ENCODE measurements around the gene GBX1. TPM values are rescaled to one million over a fixed set of nuclear protein-coding genes. Genes with fewer than 3 reads are reported as not detected.

The GBX1 gene
- total and polyA plus RNA-seq, 3 experiments from 2014 or later, result not detected

- no peaks in the 10 kb centered on the region for H3K27me3 Mint-ChIP-seq
- no peak overlapping the region for H3K4me3 Mint-ChIP-seq
- DNase-seq, result no peak
- peaks cover 5 to 7% (median 5%) of the 10 kb centered on the region in 3 donors for H3K4me1 Mint-ChIP-seq
- CTCF ChIA-PET, result interaction anchor here (0.7 to 2.2 kb wide), 25 partner anchors 8 to 723 kb away, joined by 3 to 37 read pairs (median 4); partner anchors contain the start of gene ASIC3
- H3K9me3 ChIP-seq (ENCODE audit: low read length), result no peaks in the 10 kb centered on the region
- H3K9me3 Mint-ChIP-seq, result no peaks in the 10 kb centered on the region
- H3K36me3 ChIP-seq (ENCODE audit: insufficient read depth, low read length), result peaks cover 5% of the 10 kb centered on the region
- H3K36me3 Mint-ChIP-seq, result peaks cover 0 to 46% (median 4%) of the 10 kb centered on the region in 3 donors
- H3K4me3 ChIP-seq (ENCODE audit: low read length), result no peak overlapping the region
- no peaks in the 10 kb centered on the region for H3K27me3 ChIP-seq (ENCODE audit: insufficient read depth, low read length, poor library complexity, severe bottlenecking)
- peak overlapping the region in 1 of 8 donors; percentile 72 for H3K27ac Mint-ChIP-seq
- H3K4me1 ChIP-seq (ENCODE audit: insufficient read depth, low read length), result no peaks in the 10 kb centered on the region
- POLR2A ChIA-PET, result interaction anchor here (0.6 kb wide), 1 partner anchor 57 kb away, joined by 8 read pairs; no protein-coding TSS in a partner anchor
- no peak overlapping the region for H3K27ac ChIP-seq (ENCODE audit: low read depth, low read length)
Measured at GRCh38 chr7:151124481-151124880, 43.0 kb downstream of the GBX1 start.

- no peaks in the 10 kb centered on the region for H3K27me3 ChIP-seq (ENCODE audit: insufficient read depth, low read length, poor library complexity, severe bottlenecking)
- no peaks in the 10 kb centered on the region for H3K9me3 ChIP-seq (ENCODE audit: low read length)
- no peak overlapping the region for H3K4me3 Mint-ChIP-seq
- no peaks in the 10 kb centered on the region for H3K4me1 ChIP-seq (ENCODE audit: insufficient read depth, low read length)
- H3K36me3 Mint-ChIP-seq, result peaks cover 2 to 51% (median 4%) of the 10 kb centered on the region in 3 donors
- H3K9me3 Mint-ChIP-seq, result no peaks in the 10 kb centered on the region
- H3K36me3 ChIP-seq (ENCODE audit: insufficient read depth, low read length), result peaks cover 5% of the 10 kb centered on the region
- H3K27ac ChIP-seq (ENCODE audit: low read depth, low read length), result no peak overlapping the region
- H3K27ac Mint-ChIP-seq, result peak overlapping the region in 2 of 8 donors; percentile 1 to 74
- POLR2A ChIA-PET, result interaction anchor here (0.6 kb wide), 1 partner anchor 58 kb away, joined by 8 read pairs; no protein-coding TSS in a partner anchor
- H3K27me3 Mint-ChIP-seq, result no peaks in the 10 kb centered on the region
- CTCF ChIA-PET, result interaction anchor here (0.7 to 2.2 kb wide), 29 partner anchors 8 to 722 kb away, joined by 3 to 37 read pairs (median 3); partner anchors contain the start of gene ASIC3
- H3K4me3 ChIP-seq (ENCODE audit: low read length), result no peak overlapping the region
- peak; percentile 72 to 86 (median 76) for DNase-seq
- peaks cover 5 to 7% (median 5%) of the 10 kb centered on the region in 3 donors for H3K4me1 Mint-ChIP-seq
Measured at GRCh38 chr7:151123822-151124464, 43.6 kb downstream of the GBX1 start.

- Mint-ChIP-seq H3K36me3 (peaks cover 2 to 52% (median 4%) of the 10 kb centered on the region in 3 donors), H3K4me3 (no peak overlapping the region), H3K27ac (peak overlapping the region in 1 of 8 donors; percentile 94), H3K4me1 (peaks cover 5 to 11% (median 5%) of the 10 kb centered on the region in 3 donors), H3K9me3 (no peaks in the 10 kb centered on the region), H3K27me3 (no peaks in the 10 kb centered on the region)
- CTCF ChIA-PET, result interaction anchor here (0.7 to 2.2 kb wide), 27 partner anchors 8 to 722 kb away, joined by 3 to 37 read pairs (median 3); partner anchors contain the start of gene ASIC3
- no peaks in the 10 kb centered on the region for H3K27me3 ChIP-seq (ENCODE audit: insufficient read depth, low read length, poor library complexity, severe bottlenecking)
- no peak for DNase-seq
- H3K4me3 ChIP-seq (ENCODE audit: low read length), result no peak overlapping the region
- H3K27ac ChIP-seq (ENCODE audit: low read depth, low read length), result no peak overlapping the region
- peaks cover under 1% of the 10 kb centered on the region for H3K4me1 ChIP-seq (ENCODE audit: insufficient read depth, low read length)
- H3K36me3 ChIP-seq (ENCODE audit: insufficient read depth, low read length), result peaks cover 5% of the 10 kb centered on the region
- POLR2A ChIA-PET, result no interaction called here
- H3K9me3 ChIP-seq (ENCODE audit: low read length), result no peaks in the 10 kb centered on the region
Measured at GRCh38 chr7:151123158-151123821, 44.2 kb downstream of the GBX1 start.

GRCh38 chr7:151122796-151123157 is 44.7 kb downstream of the GBX1 start:
- Mint-ChIP-seq H3K4me1 (peaks cover 5 to 14% (median 9%) of the 10 kb centered on the region in 3 donors), H3K9me3 (no peaks in the 10 kb centered on the region), H3K36me3 (peaks cover 2 to 51% (median 4%) of the 10 kb centered on the region in 3 donors), H3K27ac (no peak overlapping the region), H3K27me3 (no peaks in the 10 kb centered on the region), H3K4me3 (no peak overlapping the region)
- Histone ChIP-seq H3K27ac (ENCODE audit: low read depth, low read length) (no peak overlapping the region), H3K4me1 (ENCODE audit: insufficient read depth, low read length) (peaks cover 5% of the 10 kb centered on the region), H3K27me3 (ENCODE audit: insufficient read depth, low read length, poor library complexity, severe bottlenecking) (no peaks in the 10 kb centered on the region), H3K4me3 (ENCODE audit: low read length) (no peak overlapping the region), H3K36me3 (ENCODE audit: insufficient read depth, low read length) (peaks cover 5% of the 10 kb centered on the region), H3K9me3 (ENCODE audit: low read length) (no peaks in the 10 kb centered on the region)
- ChIA-PET CTCF (interaction anchor here (1.1 to 2.2 kb wide), 3 partner anchors 12 to 187 kb away, joined by 3 to 37 read pairs (median 3); no protein-coding TSS in a partner anchor), POLR2A (no interaction called here)
- no peak for DNase-seq

GRCh38 chr7:151122276-151122675 is 45.2 kb downstream of the GBX1 start:
- ChIA-PET POLR2A (no interaction called here), CTCF (no interaction called here)
- H3K4me3 ChIP-seq (ENCODE audit: low read length), result no peak overlapping the region
- no peaks in the 10 kb centered on the region for H3K9me3 ChIP-seq (ENCODE audit: low read length)
- no peak overlapping the region for H3K27ac Mint-ChIP-seq
- DNase-seq, result no peak
- H3K27ac ChIP-seq (ENCODE audit: low read depth, low read length), result no peak overlapping the region
- H3K9me3 Mint-ChIP-seq, result no peaks in the 10 kb centered on the region
- H3K4me3 Mint-ChIP-seq, result no peak overlapping the region
- peaks cover 2 to 51% (median 4%) of the 10 kb centered on the region in 3 donors for H3K36me3 Mint-ChIP-seq
- H3K27me3 ChIP-seq (ENCODE audit: insufficient read depth, low read length, poor library complexity, severe bottlenecking), result no peaks in the 10 kb centered on the region
- H3K4me1 ChIP-seq (ENCODE audit: insufficient read depth, low read length), result peaks cover 5% of the 10 kb centered on the region
- no peaks in the 10 kb centered on the region for H3K27me3 Mint-ChIP-seq
- H3K36me3 ChIP-seq (ENCODE audit: insufficient read depth, low read length), result peaks cover 5% of the 10 kb centered on the region
- peaks cover 8 to 19% (median 14%) of the 10 kb centered on the region in 3 donors for H3K4me1 Mint-ChIP-seq

- ChIA-PET POLR2A (no interaction called here), CTCF (interaction anchor here (2.4 kb wide), 1 partner anchor 11 kb away, joined by 9 read pairs; no protein-coding TSS in a partner anchor)
- no peak overlapping the region for H3K4me3 ChIP-seq (ENCODE audit: low read length)
- H3K4me1 ChIP-seq (ENCODE audit: insufficient read depth, low read length), result peaks cover 5% of the 10 kb centered on the region
- Mint-ChIP-seq H3K27ac (peak overlapping the region in 1 of 8 donors; percentile 44), H3K36me3 (peaks cover 2 to 51% (median 4%) of the 10 kb centered on the region in 3 donors), H3K9me3 (no peaks in the 10 kb centered on the region), H3K4me1 (peaks cover 11 to 24% (median 14%) of the 10 kb centered on the region in 3 donors), H3K27me3 (no peaks in the 10 kb centered on the region), H3K4me3 (peak overlapping the region in 1 of 7 donors; percentile 45)
- no peak overlapping the region for H3K27ac ChIP-seq (ENCODE audit: low read depth, low read length)
- H3K9me3 ChIP-seq (ENCODE audit: low read length), result no peaks in the 10 kb centered on the region
- H3K36me3 ChIP-seq (ENCODE audit: insufficient read depth, low read length), result peaks cover 5% of the 10 kb centered on the region
- no peak for DNase-seq
- no peaks in the 10 kb centered on the region for H3K27me3 ChIP-seq (ENCODE audit: insufficient read depth, low read length, poor library complexity, severe bottlenecking)
Measured at GRCh38 chr7:151121380-151122170, 45.9 kb downstream of the GBX1 start.

- Mint-ChIP-seq H3K9me3 (no peaks in the 10 kb centered on the region), H3K4me1 (peaks cover 13 to 31% (median 14%) of the 10 kb centered on the region in 3 donors), H3K27me3 (no peaks in the 10 kb centered on the region), H3K27ac (peak overlapping the region in 1 of 8 donors; percentile 45), H3K36me3 (peaks cover 2 to 51% (median 4%) of the 10 kb centered on the region in 3 donors), H3K4me3 (no peak overlapping the region)
- ChIA-PET POLR2A (no interaction called here), CTCF (interaction anchor here (2.4 kb wide), 1 partner anchor 10 kb away, joined by 9 read pairs; no protein-coding TSS in a partner anchor)
- no peak for DNase-seq
- Histone ChIP-seq H3K9me3 (ENCODE audit: low read length) (no peaks in the 10 kb centered on the region), H3K27ac (ENCODE audit: low read depth, low read length) (no peak overlapping the region), H3K4me1 (ENCODE audit: insufficient read depth, low read length) (peaks cover 5% of the 10 kb centered on the region), H3K36me3 (ENCODE audit: insufficient read depth, low read length) (peaks cover 5% of the 10 kb centered on the region), H3K4me3 (ENCODE audit: low read length) (no peak overlapping the region), H3K27me3 (ENCODE audit: insufficient read depth, low read length, poor library complexity, severe bottlenecking) (no peaks in the 10 kb centered on the region)
Measured at GRCh38 chr7:151120896-151121295, 46.6 kb downstream of the GBX1 start.
